ENCODE results near the gene GOLGA8M.
"Not testable (repeated sequence)": the region's sequence is repeated elsewhere in the genome, so short reads cannot be mapped to it uniquely, and the experiment has no call there.

The GOLGA8M gene

DNA sequence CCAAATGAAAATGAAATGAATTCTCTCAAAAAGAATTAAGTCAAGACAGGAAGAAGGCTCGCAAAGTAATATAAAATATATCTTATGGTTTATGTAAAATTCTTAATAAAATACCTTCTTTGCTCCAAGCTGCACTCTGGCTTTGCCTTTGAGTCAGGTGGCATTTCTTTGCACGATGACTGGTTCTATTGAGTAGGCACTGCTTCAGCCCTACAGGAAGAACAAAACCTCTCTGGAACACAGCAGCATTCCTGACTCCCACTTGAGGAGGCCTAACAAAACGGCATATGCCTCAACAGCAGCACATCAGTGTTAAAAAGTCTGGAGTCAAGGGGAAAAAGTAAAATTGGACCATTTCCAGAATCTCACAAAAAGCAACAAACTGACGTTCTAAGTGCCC lies 7.4 kb upstream of the GOLGA8M start:
- H3K27ac ChIP-seq (ENCODE audit: insufficient read depth, low read depth, low read length, poor library complexity, severe bottlenecking) = not testable (repeated sequence)
- WGBS, 2 experiments = 72 to 78% methylated on average over 3 of the region's 4 CpGs

DNA sequence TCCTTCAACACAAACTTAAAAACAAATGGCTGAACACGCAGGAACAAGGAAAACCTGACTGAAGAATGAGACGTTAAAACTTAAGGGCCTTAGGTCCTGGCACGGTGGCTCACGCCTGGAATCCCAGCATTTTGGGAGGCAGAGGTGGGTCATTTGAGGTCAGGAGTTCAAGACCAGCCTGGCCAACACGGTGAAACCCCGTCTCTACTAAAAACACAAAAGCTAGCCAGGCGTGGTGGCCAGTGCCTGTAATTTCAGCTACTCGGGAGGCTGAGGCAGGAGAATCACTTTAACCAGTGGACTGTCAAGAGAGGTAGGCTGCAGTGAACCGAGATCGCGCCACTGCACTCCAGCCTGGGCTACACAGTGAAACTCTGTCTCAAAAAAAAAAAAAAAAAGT lies 6.4 kb upstream of the GOLGA8M start:
- H3K27ac ChIP-seq (ENCODE audit: insufficient read depth, low read depth, low read length, poor library complexity, severe bottlenecking); H3K36me3 ChIP-seq (ENCODE audit: control insufficient read depth, insufficient read depth, low read length); H3K4me1 ChIP-seq (ENCODE audit: control insufficient read depth, insufficient read depth, low read length); H3K4me3 ChIP-seq (ENCODE audit: insufficient read depth, low read depth, low read length); H3K27me3 ChIP-seq (ENCODE audit: control insufficient read depth, insufficient read depth, low read length, poor library complexity, severe bottlenecking); H3K9me3 ChIP-seq (ENCODE audit: control insufficient read depth, low read length): not testable (repeated sequence)
- WGBS, 2 experiments = 95 to 96% methylated on average over 11 of the region's 11 CpGs

More for the DNA sequence above, 7.4 kb upstream of the GOLGA8M start:
- not testable (repeated sequence) for H3K36me3 ChIP-seq (ENCODE audit: control insufficient read depth, insufficient read depth, low read length); H3K4me1 ChIP-seq (ENCODE audit: control insufficient read depth, insufficient read depth, low read length); H3K4me3 ChIP-seq (ENCODE audit: insufficient read depth, low read depth, low read length); H3K27me3 ChIP-seq (ENCODE audit: control insufficient read depth, insufficient read depth, low read length, poor library complexity, severe bottlenecking); H3K9me3 ChIP-seq (ENCODE audit: control insufficient read depth, low read length)

DNA sequence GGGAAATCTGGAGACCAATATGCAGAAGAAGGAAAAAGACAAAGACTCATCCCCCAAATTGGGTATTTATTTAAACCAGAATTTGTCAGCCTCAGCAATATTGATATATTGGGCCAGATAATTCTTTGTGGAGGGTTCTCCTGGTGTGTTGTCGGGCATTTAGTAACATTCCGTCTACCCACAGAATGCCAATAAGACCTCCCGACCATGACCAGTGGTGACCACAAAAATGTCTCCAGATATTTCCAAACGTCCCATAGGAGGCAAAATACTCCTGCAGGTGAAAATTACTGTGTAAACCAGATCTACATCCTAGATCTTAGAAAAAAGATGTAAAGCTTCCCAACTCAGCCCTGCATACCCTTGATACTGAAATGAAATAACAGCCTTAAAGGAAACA lies 2.0 kb upstream of the GOLGA8M start:
- not testable (repeated sequence) for H3K4me3 ChIP-seq (ENCODE audit: insufficient read depth, low read depth, low read length); H3K9me3 ChIP-seq (ENCODE audit: control insufficient read depth, low read length); H3K36me3 ChIP-seq (ENCODE audit: control insufficient read depth, insufficient read depth, low read length); H3K27me3 ChIP-seq (ENCODE audit: control insufficient read depth, insufficient read depth, low read length, poor library complexity, severe bottlenecking); H3K4me1 ChIP-seq (ENCODE audit: control insufficient read depth, insufficient read depth, low read length); H3K27ac ChIP-seq (ENCODE audit: insufficient read depth, low read depth, low read length, poor library complexity, severe bottlenecking)
- 91 to 92% methylated on average over 4 of the region's 4 CpGs for WGBS, 2 experiments

DNA sequence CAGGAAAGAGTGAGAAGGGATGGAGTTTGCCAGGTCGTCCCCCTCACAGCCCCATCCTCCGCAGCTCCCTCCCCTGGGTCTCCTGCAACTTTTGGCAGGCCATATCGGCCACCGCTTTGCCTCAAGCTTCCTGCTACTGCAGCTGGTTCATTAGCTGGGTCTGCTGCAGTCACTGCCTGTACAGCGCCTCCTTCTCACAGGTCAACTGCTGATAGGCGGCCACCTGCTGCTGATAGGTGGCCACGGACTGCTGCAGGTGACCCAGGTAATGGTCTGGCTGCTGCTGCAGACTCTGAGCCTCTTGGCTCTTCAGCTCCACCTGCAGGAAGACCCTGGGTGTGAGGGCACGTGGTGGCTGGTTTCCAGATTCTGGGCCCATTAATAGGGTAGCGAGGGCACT lies 8.3 kb downstream of the GOLGA8M start:
- H3K4me1 ChIP-seq (ENCODE audit: control insufficient read depth, insufficient read depth, low read length); H3K27ac ChIP-seq (ENCODE audit: insufficient read depth, low read depth, low read length, poor library complexity, severe bottlenecking); H3K4me3 ChIP-seq (ENCODE audit: insufficient read depth, low read depth, low read length); H3K27me3 ChIP-seq (ENCODE audit: control insufficient read depth, insufficient read depth, low read length, poor library complexity, severe bottlenecking); H3K9me3 ChIP-seq (ENCODE audit: control insufficient read depth, low read length); H3K36me3 ChIP-seq (ENCODE audit: control insufficient read depth, insufficient read depth, low read length): not testable (repeated sequence)
- 68 to 70% methylated on average over 7 of the region's 9 CpGs for WGBS, 2 experiments

DNA sequence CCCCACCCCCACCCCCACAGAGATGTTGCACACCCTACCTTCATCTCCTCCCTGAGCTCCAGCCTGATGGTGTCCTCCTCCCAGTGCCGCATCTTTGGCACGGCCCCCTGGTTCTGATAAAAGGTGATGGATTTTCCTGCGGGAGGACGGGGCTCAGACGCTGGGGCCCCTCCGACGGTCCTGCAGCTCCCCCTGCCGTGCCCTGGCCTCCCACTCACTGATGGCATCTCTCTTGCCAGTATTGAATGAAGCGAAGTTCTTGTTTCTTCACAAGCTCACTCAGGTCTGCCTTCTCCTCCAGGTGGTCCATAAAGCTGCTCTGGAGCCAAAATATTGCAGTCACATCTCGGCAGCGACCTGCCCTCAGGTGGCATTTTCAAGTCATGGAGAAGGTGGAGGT lies 9.8 kb downstream of the GOLGA8M start:
- not testable (repeated sequence) for H3K4me1 ChIP-seq (ENCODE audit: control insufficient read depth, insufficient read depth, low read length); H3K27me3 ChIP-seq (ENCODE audit: control insufficient read depth, insufficient read depth, low read length, poor library complexity, severe bottlenecking); H3K27ac ChIP-seq (ENCODE audit: insufficient read depth, low read depth, low read length, poor library complexity, severe bottlenecking); H3K4me3 ChIP-seq (ENCODE audit: insufficient read depth, low read depth, low read length); H3K36me3 ChIP-seq (ENCODE audit: control insufficient read depth, insufficient read depth, low read length); H3K9me3 ChIP-seq (ENCODE audit: control insufficient read depth, low read length)
- WGBS, 2 experiments = 82 to 85% methylated on average over 9 of the region's 11 CpGs

DNA sequence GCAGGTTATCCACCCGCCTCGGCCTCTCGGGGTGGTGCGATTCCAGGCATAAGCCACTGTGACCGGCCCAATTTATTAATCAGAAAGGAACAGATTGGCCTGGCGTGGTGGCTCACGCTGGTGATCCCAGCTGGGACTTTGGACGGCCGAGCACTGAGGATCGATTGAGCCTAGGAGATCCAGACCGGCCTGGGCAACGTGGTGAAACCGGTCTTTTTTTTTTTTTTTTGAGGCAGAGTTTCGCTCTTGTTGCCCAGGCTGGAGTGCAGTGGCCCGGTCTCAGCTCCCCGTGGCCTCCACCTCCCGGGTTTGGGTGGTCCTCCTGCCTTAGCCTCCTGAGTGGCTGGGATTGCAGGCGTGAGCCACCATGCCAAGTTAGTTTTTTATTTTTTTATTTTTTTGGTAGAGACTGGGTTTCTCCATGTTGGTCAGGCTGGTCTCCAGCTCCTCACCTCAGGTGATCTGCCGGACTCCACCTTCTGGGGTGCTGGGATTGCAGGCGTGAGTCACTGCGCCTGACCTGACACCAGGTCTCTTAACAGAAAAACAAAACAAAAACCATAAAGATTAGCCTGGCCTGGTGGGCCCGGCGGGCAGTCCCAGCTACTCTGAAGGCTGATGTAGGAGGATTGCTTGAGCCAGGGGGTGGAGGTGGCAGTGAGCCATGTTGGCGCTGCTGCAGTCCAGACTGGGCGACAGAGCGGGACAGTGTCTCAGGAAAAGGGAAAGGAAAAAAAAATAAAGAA lies 18.0 kb downstream of the GOLGA8M start:
- H3K27ac ChIP-seq (ENCODE audit: insufficient read depth, low read depth, low read length, poor library complexity, severe bottlenecking); H3K4me1 ChIP-seq (ENCODE audit: control insufficient read depth, insufficient read depth, low read length): not testable (repeated sequence)
- WGBS, 2 experiments = 93% methylated on average over 26 of the region's 26 CpGs

DNA sequence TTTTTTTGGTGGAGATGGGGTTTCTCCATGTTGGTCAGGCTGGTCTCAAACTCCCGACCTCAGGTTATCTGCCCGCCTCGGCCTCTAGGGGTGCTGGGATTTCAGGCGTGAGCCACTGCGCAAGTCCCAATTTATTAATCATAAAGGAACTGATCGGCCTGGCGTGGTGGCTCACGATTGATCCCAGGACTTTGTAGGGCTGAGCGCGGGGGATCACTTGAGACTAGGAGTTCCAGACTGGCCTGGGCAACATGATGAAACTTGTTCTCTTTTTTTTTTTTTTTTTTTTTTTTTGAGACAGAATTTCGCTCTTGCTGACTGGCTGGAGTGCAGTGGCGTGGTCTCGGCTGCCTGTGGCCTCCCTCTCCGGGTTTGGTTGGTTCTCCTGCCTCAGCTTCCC lies 19.2 kb downstream of the GOLGA8M start:
- not testable (repeated sequence) for H3K4me1 ChIP-seq (ENCODE audit: control insufficient read depth, insufficient read depth, low read length); H3K27ac ChIP-seq (ENCODE audit: insufficient read depth, low read depth, low read length, poor library complexity, severe bottlenecking); H3K4me3 ChIP-seq (ENCODE audit: insufficient read depth, low read depth, low read length); H3K9me3 ChIP-seq (ENCODE audit: control insufficient read depth, low read length); H3K36me3 ChIP-seq (ENCODE audit: control insufficient read depth, insufficient read depth, low read length); H3K27me3 ChIP-seq (ENCODE audit: control insufficient read depth, insufficient read depth, low read length, poor library complexity, severe bottlenecking)
- 92 to 94% methylated on average over 13 of the region's 14 CpGs for WGBS, 2 experiments

More for the DNA sequence above, 18.0 kb downstream of the GOLGA8M start:
- not testable (repeated sequence) for H3K4me3 ChIP-seq (ENCODE audit: insufficient read depth, low read depth, low read length); H3K27me3 ChIP-seq (ENCODE audit: control insufficient read depth, insufficient read depth, low read length, poor library complexity, severe bottlenecking); H3K9me3 ChIP-seq (ENCODE audit: control insufficient read depth, low read length); H3K36me3 ChIP-seq (ENCODE audit: control insufficient read depth, insufficient read depth, low read length)

DNA sequence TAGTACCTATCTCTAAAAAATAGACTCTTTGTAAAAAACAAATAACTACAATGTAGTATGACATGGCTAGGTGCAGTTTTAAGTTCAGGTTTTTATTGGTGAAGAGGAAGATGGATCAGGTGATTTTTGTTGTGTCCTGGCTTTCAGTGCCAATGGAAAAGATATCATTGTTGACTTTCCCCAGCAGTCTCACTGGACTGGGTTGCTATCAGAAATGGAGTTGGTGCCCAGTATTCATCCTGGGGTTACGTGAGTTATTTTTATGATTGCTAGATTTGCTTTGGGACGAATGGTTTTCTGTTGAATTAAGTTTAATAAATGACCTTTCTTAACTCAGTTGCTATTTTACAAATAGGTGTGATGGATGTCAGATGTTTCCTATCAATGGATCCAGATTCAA lies 38.7 kb downstream of the GOLGA8M start:
- H3K4me3 ChIP-seq (ENCODE audit: insufficient read depth, low read depth, low read length); H3K9me3 ChIP-seq (ENCODE audit: control insufficient read depth, low read length); H3K4me1 ChIP-seq (ENCODE audit: control insufficient read depth, insufficient read depth, low read length); H3K36me3 ChIP-seq (ENCODE audit: control insufficient read depth, insufficient read depth, low read length); H3K27me3 ChIP-seq (ENCODE audit: control insufficient read depth, insufficient read depth, low read length, poor library complexity, severe bottlenecking); H3K27ac ChIP-seq (ENCODE audit: insufficient read depth, low read depth, low read length, poor library complexity, severe bottlenecking): not testable (repeated sequence)
- no CpG with 5 or more reads among the region's 2 CpGs for WGBS, 2 experiments

DNA sequence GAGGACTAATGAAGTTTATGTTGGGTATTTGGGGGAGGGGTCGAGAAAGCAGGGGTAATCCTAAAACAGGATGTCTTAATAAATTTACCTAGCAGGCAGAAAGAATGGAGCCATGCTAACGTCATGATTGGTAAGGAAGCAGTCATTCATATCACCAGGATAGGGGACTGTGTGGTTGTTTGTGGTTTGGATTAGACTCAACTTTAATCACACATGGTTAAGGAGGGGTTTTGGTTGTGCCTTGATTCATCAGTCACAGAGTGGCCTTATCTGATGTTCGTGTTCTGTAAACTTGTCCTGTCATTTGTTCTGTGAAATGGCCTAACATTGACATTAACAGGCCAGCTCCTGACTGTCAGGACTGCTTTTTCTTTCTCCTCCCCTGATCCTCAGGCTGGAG lies 40.1 kb downstream of the GOLGA8M start:
- not testable (repeated sequence) for H3K4me1 ChIP-seq (ENCODE audit: control insufficient read depth, insufficient read depth, low read length); H3K4me3 ChIP-seq (ENCODE audit: insufficient read depth, low read depth, low read length); H3K27me3 ChIP-seq (ENCODE audit: control insufficient read depth, insufficient read depth, low read length, poor library complexity, severe bottlenecking); H3K36me3 ChIP-seq (ENCODE audit: control insufficient read depth, insufficient read depth, low read length); H3K9me3 ChIP-seq (ENCODE audit: control insufficient read depth, low read length); H3K27ac ChIP-seq (ENCODE audit: insufficient read depth, low read depth, low read length, poor library complexity, severe bottlenecking)
- WGBS, 2 experiments = no CpG with 5 or more reads among the region's 3 CpGs

DNA sequence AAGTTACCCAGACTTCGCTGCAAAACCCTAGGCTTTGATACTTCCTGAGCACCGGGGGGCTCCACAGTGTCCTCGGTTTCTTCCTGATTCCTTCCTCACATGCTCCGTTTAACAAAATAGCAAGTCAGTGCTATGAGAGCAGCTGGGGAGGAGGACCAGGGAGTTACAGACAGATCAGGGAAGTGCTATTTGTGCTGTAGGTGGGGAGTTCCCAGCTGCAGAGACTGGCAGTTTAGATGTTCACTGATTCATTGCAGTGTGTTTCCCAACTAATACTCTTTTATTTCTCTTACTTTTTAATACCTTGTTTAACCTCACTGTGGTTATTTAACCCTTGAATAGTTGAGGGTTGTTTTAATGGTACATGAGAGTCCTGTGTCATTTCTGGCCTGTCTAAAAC lies 45.8 kb downstream of the GOLGA8M start:
- not testable (repeated sequence) for H3K36me3 ChIP-seq (ENCODE audit: control insufficient read depth, insufficient read depth, low read length); H3K4me3 ChIP-seq (ENCODE audit: insufficient read depth, low read depth, low read length); H3K4me1 ChIP-seq (ENCODE audit: control insufficient read depth, insufficient read depth, low read length); H3K9me3 ChIP-seq (ENCODE audit: control insufficient read depth, low read length); H3K27me3 ChIP-seq (ENCODE audit: control insufficient read depth, insufficient read depth, low read length, poor library complexity, severe bottlenecking); H3K27ac ChIP-seq (ENCODE audit: insufficient read depth, low read depth, low read length, poor library complexity, severe bottlenecking)
- no CpG with 5 or more reads among the region's 4 CpGs for WGBS, 2 experiments

DNA sequence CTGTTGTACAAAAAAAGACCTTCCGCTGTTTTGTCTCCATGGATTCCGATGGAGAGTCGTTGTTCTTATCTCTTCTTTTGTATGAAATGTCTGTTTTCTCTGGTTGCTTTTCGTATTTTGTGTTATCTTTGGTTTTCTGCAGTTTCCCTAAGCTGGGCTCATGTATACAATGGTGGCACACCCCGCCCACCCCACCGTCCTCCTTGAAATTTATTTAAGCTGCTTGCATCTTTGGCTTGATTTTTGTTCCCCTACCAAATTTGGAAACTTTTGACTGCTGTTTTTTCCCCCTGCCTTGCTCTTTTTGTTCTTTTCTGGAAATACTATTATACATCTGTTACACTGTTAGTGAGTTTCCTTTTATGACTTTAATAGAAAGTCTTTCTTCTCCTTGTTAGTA lies 47.6 kb downstream of the GOLGA8M start:
- 90 to 94% methylated on average over 3 of the region's 6 CpGs for WGBS, 2 experiments
- not testable (repeated sequence) for H3K4me1 ChIP-seq (ENCODE audit: control insufficient read depth, insufficient read depth, low read length); H3K4me3 ChIP-seq (ENCODE audit: insufficient read depth, low read depth, low read length); H3K27ac ChIP-seq (ENCODE audit: insufficient read depth, low read depth, low read length, poor library complexity, severe bottlenecking); H3K36me3 ChIP-seq (ENCODE audit: control insufficient read depth, insufficient read depth, low read length); H3K9me3 ChIP-seq (ENCODE audit: control insufficient read depth, low read length); H3K27me3 ChIP-seq (ENCODE audit: control insufficient read depth, insufficient read depth, low read length, poor library complexity, severe bottlenecking)

All from ectodermal cell (in vitro differentiated cells).